Esophagus muscularis mucosa (tissue), 4 donors: ENCODE results near the gene AIG1. TPM values are rescaled to one million over a fixed set of nuclear protein-coding genes. Genes with fewer than 3 reads are reported as not detected.
"Not testable (repeated sequence)": the region's sequence is repeated elsewhere in the genome, so short reads cannot be mapped to it uniquely, and the experiment has no call there.

Experiments used
- DNase-seq: peaks from one replicate; pipeline ENCODE4 v3.0.0-alpha.2; 2017; ENCODE audit errors: extremely low spot score
- H3K27ac ChIP-seq, 4 donors: fragments of 200-600 bp; sonication (generic); replicated peaks in 1 of 4; 1 replicate in 3 of 4; 2 replicates in 1 of 4; pipeline ENCODE4 v1.5.1; 2016 to 2019; ENCODE audit warnings: mild to moderate bottlenecking in 1 of 4
- H3K27me3 ChIP-seq, 4 donors: fragments of 200-600 bp; sonication (generic); one replicate each; pipeline versions ENCODE4 v1.5.1 to v1.6.0; 2016 to 2019
- H3K36me3 ChIP-seq, 4 donors: fragments of 200-600 bp; sonication (generic); one replicate each; pipeline ENCODE4 v1.5.1; 2016 to 2019
- H3K4me1 ChIP-seq, 4 donors: fragments of 200-600 bp; sonication (generic); one replicate each; pipeline ENCODE4 v1.5.1; 2016 to 2019
- H3K4me3 ChIP-seq, 4 donors: fragments of 200-600 bp; sonication (generic); 1 replicate in 2 of 4; 2 replicates in 2 of 4; pipeline ENCODE4 v1.5.1; 2016 to 2019; ENCODE audit warnings: mild to moderate bottlenecking in 4 of 4, moderate library complexity in 1 of 4
- H3K9me3 ChIP-seq, 4 donors: fragments of 200-600 bp; sonication (generic); 1 replicate in 3 of 4; 2 replicates in 1 of 4; pipeline ENCODE4 v1.5.1; 2016 to 2019
- CTCF ChIP-seq, 3 experiments: fragments of 200-600 bp in 2 of 3; fragments of 450-650 bp in 1 of 3; sonication (generic) in 2 of 3; IDR thresholded peaks; one replicate each; pipeline ENCODE4 v1.5.1; 2017 to 2019; ENCODE audit warnings: antibody characterized with exemption in 3 of 3, mild to moderate bottlenecking in 2 of 3, moderate library complexity in 1 of 3
- EP300 ChIP-seq: sonication (generic); formaldehyde crosslinking; IDR thresholded peaks from one replicate; pipeline ENCODE4 v1.6.1; 2017; ENCODE audit warnings: antibody characterized with exemption
- POLR2A ChIP-seq: fragments of 450-650 bp; IDR thresholded peaks from one replicate; pipeline ENCODE4 v1.6.1; 2017; ENCODE audit warnings: antibody characterized with exemption, moderate library complexity, mild to moderate bottlenecking, low read depth
- POLR2AphosphoS5 ChIP-seq, 2 donors: sonication (generic); formaldehyde crosslinking; IDR thresholded peaks; one replicate each; pipeline ENCODE4 v1.6.1; 2017; ENCODE audit warnings: antibody characterized with exemption in 2 of 2
- WGBS: methylation state at CpG from one replicate; pipeline ENCODE4 v1.1.5; 2018; 5-methylcytosine and 5-hydroxymethylcytosine counted together
- intact Hi-C: fragments of 100-400 bp; cut with DNase I; formaldehyde crosslinking; loops from one replicate; pipeline ENCODE4 v1.15.1; 2023
- total RNA-seq, 4 donors: library from RNA; depleted of rRNA; stranded (reverse); fragments of >200 nt; gene quantifications; one replicate each; pipeline versions ENCODE4 v1.1.0 to v1.2.1, GENCODE V29; 2016

AIG1 gene
- total RNA-seq, result 10 to 100 TPM; 21.0 to 26.3 (median 23.4) TPM

GRCh38 chr6:143060806-143061596 lies at the start of gene AIG1:
AIG1 (plus strand) TSS chr6:143060889; CDS start chr6:143060926, 37 bp downstream.
- intact Hi-C loops, result loop anchor here (5.0 kb wide), 1 partner anchor 391 kb away; the partner anchor contains the start of genes ADAT2 and PEX3
- no peaks in the 10 kb centered on the region for H3K9me3 ChIP-seq
- no peak for TF ChIP-seq CTCF (IDR thresholded peaks at IDR 0.05)
- no peak for TF ChIP-seq POLR2A
- no peak for TF ChIP-seq EP300
- TF ChIP-seq POLR2AphosphoS5 (IDR thresholded peaks at IDR 0.05), result peak in 1 of 2 donors; percentile 13
- WGBS, result 20% methylated on average over 15 of the region's 50 CpGs
- no peaks in the 10 kb centered on the region for H3K27me3 ChIP-seq
- peak within 1 kb of the TSS; percentile 87 to 95 (median 94) for H3K27ac ChIP-seq
- DNase-seq, result no peak
- H3K36me3 ChIP-seq, result no peaks in the 10 kb centered on the region
- peaks cover 6 to 34% (median 20%) of the 10 kb centered on the region in 4 donors for H3K4me1 ChIP-seq
- peak within 1 kb of the TSS; percentile 70 to 91 (median 80) for H3K4me3 ChIP-seq

DNA sequence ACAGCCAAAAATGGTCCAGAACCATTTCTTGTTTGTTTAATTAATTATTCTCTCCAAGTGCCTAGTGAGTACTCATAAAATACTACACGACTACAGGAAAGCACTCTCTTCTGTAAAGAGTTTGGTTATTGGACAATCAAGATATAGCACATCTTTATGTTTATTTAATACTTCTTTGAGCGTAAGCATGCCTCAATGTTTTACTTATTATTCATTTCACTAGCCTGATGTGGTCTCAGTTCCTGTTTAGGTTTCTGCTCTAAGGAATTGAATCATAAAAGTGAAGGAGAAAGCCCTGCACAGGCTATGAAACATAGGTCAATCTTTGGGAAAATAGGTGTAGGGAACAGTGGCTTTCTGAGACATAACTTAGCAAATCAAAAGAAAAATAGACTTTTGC lies 45.9 kb upstream of the AIG1 start:
- WGBS, result 63% methylated on average over 2 of the region's 2 CpGs
- Histone ChIP-seq H3K4me1 (no peaks in the 10 kb centered on the region), H3K4me3 (no peak overlapping the region), H3K36me3 (no peaks in the 10 kb centered on the region), H3K27me3 (no peaks in the 10 kb centered on the region), H3K27ac (no peak overlapping the region), H3K9me3 (no peaks in the 10 kb centered on the region)
- intact Hi-C loops, result no loop called here
- TF ChIP-seq CTCF (IDR thresholded peaks at IDR 0.05), result no peak
- no peak for TF ChIP-seq POLR2A
- TF ChIP-seq POLR2AphosphoS5 (IDR thresholded peaks at IDR 0.05), result no peak
- no peak for TF ChIP-seq EP300
- DNase-seq, result no peak

GRCh38 chr6:143015300-143015706 lies 45.4 kb upstream of the AIG1 start:
- Histone ChIP-seq H3K4me3 (no peak overlapping the region), H3K4me1 (no peaks in the 10 kb centered on the region), H3K36me3 (no peaks in the 10 kb centered on the region), H3K9me3 (no peaks in the 10 kb centered on the region), H3K27ac (no peak overlapping the region), H3K27me3 (no peaks in the 10 kb centered on the region)
- DNase-seq, result no peak
- intact Hi-C loops, result no loop called here
- 81% methylated on average over 4 of the region's 4 CpGs for WGBS
- no peak for TF ChIP-seq EP300
- no peak for TF ChIP-seq CTCF (IDR thresholded peaks at IDR 0.05)
- no peak for TF ChIP-seq POLR2A
- TF ChIP-seq POLR2AphosphoS5 (IDR thresholded peaks at IDR 0.05), result no peak

GRCh38 chr6:143018955-143019354 lies 41.7 kb upstream of the AIG1 start:
- intact Hi-C loops, result no loop called here
- DNase-seq, result no peak
- TF ChIP-seq POLR2AphosphoS5 (IDR thresholded peaks at IDR 0.05), result no peak
- no peak for TF ChIP-seq POLR2A
- TF ChIP-seq EP300, result no peak
- no peak for TF ChIP-seq CTCF (IDR thresholded peaks at IDR 0.05)
- WGBS, result 60% methylated on average over 5 of the region's 5 CpGs
- Histone ChIP-seq H3K4me1 (no peaks in the 10 kb centered on the region), H3K4me3 (no peak overlapping the region), H3K9me3 (no peaks in the 10 kb centered on the region), H3K27me3 (no peaks in the 10 kb centered on the region), H3K27ac (no peak overlapping the region), H3K36me3 (no peaks in the 10 kb centered on the region)

DNA sequence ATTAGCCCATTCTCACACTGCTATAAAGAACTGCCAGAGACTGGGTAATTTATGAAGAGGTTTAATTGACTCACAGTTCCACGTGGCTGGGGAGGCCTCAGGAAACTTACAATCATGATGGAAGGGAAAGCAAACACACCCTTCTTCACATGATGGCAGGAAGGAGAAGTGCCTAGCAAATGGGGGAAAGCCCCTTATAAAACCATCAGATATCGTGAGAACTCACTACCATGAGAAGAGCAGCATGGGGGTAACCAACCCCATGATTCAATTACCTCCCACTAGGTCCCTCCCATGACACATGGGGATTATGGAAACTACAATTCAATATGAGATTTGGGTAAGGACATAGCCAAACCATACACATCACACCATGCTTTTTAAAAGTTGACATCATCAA lies 39.8 kb upstream of the AIG1 start:
- H3K9me3 ChIP-seq, H3K4me3 ChIP-seq, H3K27ac ChIP-seq, H3K4me1 ChIP-seq, DNase-seq, intact Hi-C loops, H3K36me3 ChIP-seq, H3K27me3 ChIP-seq: not testable (repeated sequence)
- 67% methylated on average over 2 of the region's 2 CpGs for WGBS
